ENCODE measurements around the gene SIN3A. TPM values are rescaled to one million over a fixed set of nuclear protein-coding genes. Genes with fewer than 3 reads are reported as not detected.
A peak's percentile ranks its signal among the peaks of the same experiment; 100 is the strongest.
"Not testable (repeated sequence)": the region's sequence is repeated elsewhere in the genome, so short reads cannot be mapped to it uniquely, and the experiment has no call there.

The SIN3A gene
- 100 to 1,000 TPM; 100 to 111 TPM for total RNA-seq

GRCh38 chr15:75451674-75452363 lies at the start of gene SIN3A:
TSS of gene SIN3A (minus strand) at chr15:75451690. CDS start at chr15:75430375, 21,315 bp downstream.
- DNase-seq (peak; percentile 100), ATAC-seq (peak; percentile 54)
- Mint-ChIP-seq H3K27me3 (no peaks in the 10 kb centered on the region), H3K4me3 (peak within 1 kb of the TSS; percentile 98), H3K27ac (peak within 1 kb of the TSS; percentile 98), H3K36me3 (peaks cover 7% of the 10 kb centered on the region), H3K4me1 (peaks cover 37% of the 10 kb centered on the region), H3K9me3 (ENCODE audit: low read depth) (no peaks in the 10 kb centered on the region)
- CTCF ChIA-PET = interaction anchor here (0.7 to 7.2 kb wide), 15 partner anchors 8 to 350 kb away, joined by 3 to 59 read pairs (median 4); partner anchors contain the start of genes IMP3, MAN2C1, PTPN9 and SNUPN

- Mint-ChIP-seq H3K4me1 (no peaks in the 10 kb centered on the region), H3K27ac (no peak overlapping the region), H3K4me3 (no peak overlapping the region), H3K9me3 (ENCODE audit: low read depth) (no peaks in the 10 kb centered on the region), H3K36me3 (peaks cover 19% of the 10 kb centered on the region), H3K27me3 (no peaks in the 10 kb centered on the region)
- CTCF ChIA-PET = no interaction called here
- DNase-seq (no peak), ATAC-seq (no peak)
Observed at GRCh38 chr15:75493732-75494131, 42.2 kb upstream of the SIN3A start.

GRCh38 chr15:75483961-75484360 lies 32.5 kb upstream of the SIN3A start:
- no peak for DNase-seq
- Mint-ChIP-seq H3K4me1 (peaks cover 21% of the 10 kb centered on the region), H3K27ac (peak overlapping the region; percentile 9), H3K4me3 (no peak overlapping the region), H3K9me3 (ENCODE audit: low read depth) (no peaks in the 10 kb centered on the region), H3K36me3 (peaks cover 36% of the 10 kb centered on the region), H3K27me3 (no peaks in the 10 kb centered on the region)
- CTCF ChIA-PET = no interaction called here
- no peak for ATAC-seq

GRCh38 chr15:75483556-75483955 lies 32.1 kb upstream of the SIN3A start:
- Mint-ChIP-seq H3K4me1 (peaks cover 21% of the 10 kb centered on the region), H3K36me3 (peaks cover 37% of the 10 kb centered on the region)
- ATAC-seq; H3K9me3 Mint-ChIP-seq (ENCODE audit: low read depth); H3K4me3 Mint-ChIP-seq; CTCF ChIA-PET; H3K27ac Mint-ChIP-seq; H3K27me3 Mint-ChIP-seq; DNase-seq: not testable (repeated sequence)

- no peak overlapping the region for H3K4me3 Mint-ChIP-seq
- DNase-seq = no peak
- CTCF ChIA-PET = no interaction called here
- ATAC-seq = no peak
- no peaks in the 10 kb centered on the region for H3K27me3 Mint-ChIP-seq
- H3K9me3 Mint-ChIP-seq (ENCODE audit: low read depth) = no peaks in the 10 kb centered on the region
- peaks cover 37% of the 10 kb centered on the region for H3K36me3 Mint-ChIP-seq
- peaks cover 21% of the 10 kb centered on the region for H3K4me1 Mint-ChIP-seq
- H3K27ac Mint-ChIP-seq = no peak overlapping the region
Observed at GRCh38 chr15:75483106-75483505, 31.6 kb upstream of the SIN3A start.

GRCh38 chr15:75480463-75480862 lies 29.0 kb upstream of the SIN3A start:
- DNase-seq; CTCF ChIA-PET; H3K9me3 Mint-ChIP-seq (ENCODE audit: low read depth); H3K27me3 Mint-ChIP-seq; H3K4me3 Mint-ChIP-seq; H3K27ac Mint-ChIP-seq; ATAC-seq: not testable (repeated sequence)
- H3K36me3 Mint-ChIP-seq = peaks cover 27% of the 10 kb centered on the region
- H3K4me1 Mint-ChIP-seq = peaks cover 21% of the 10 kb centered on the region

- Mint-ChIP-seq H3K27ac (no peak overlapping the region), H3K27me3 (no peaks in the 10 kb centered on the region), H3K4me1 (peaks cover 17% of the 10 kb centered on the region), H3K9me3 (ENCODE audit: low read depth) (no peaks in the 10 kb centered on the region), H3K36me3 (peaks cover 24% of the 10 kb centered on the region), H3K4me3 (no peak overlapping the region)
- DNase-seq (no peak), ATAC-seq (no peak)
- CTCF ChIA-PET = no interaction called here
Observed at GRCh38 chr15:75479670-75480069, 28.2 kb upstream of the SIN3A start.

- H3K27me3 Mint-ChIP-seq; ATAC-seq; H3K4me3 Mint-ChIP-seq; H3K27ac Mint-ChIP-seq; DNase-seq; H3K9me3 Mint-ChIP-seq (ENCODE audit: low read depth); CTCF ChIA-PET; H3K4me1 Mint-ChIP-seq: not testable (repeated sequence)
- H3K36me3 Mint-ChIP-seq = peaks cover 14% of the 10 kb centered on the region
Observed at GRCh38 chr15:75477094-75477493, 25.6 kb upstream of the SIN3A start.

GRCh38 chr15:75468913-75469598 lies 17.6 kb upstream of the SIN3A start:
- H3K36me3 Mint-ChIP-seq = peaks cover 38% of the 10 kb centered on the region
- H3K27ac Mint-ChIP-seq = peak overlapping the region; percentile 75
- H3K9me3 Mint-ChIP-seq (ENCODE audit: low read depth) = no peaks in the 10 kb centered on the region
- DNase-seq = no peak
- H3K4me3 Mint-ChIP-seq = no peak overlapping the region
- H3K4me1 Mint-ChIP-seq = peaks cover 14% of the 10 kb centered on the region
- CTCF ChIA-PET = no interaction called here
- H3K27me3 Mint-ChIP-seq = no peaks in the 10 kb centered on the region
- no peak for ATAC-seq

GRCh38 chr15:75460646-75461045 lies 9.2 kb upstream of the SIN3A start:
- no peak overlapping the region for H3K27ac Mint-ChIP-seq
- H3K9me3 Mint-ChIP-seq (ENCODE audit: low read depth) = no peaks in the 10 kb centered on the region
- DNase-seq (no peak), ATAC-seq (no peak)
- CTCF ChIA-PET = interaction anchor here (0.9 kb wide), 1 partner anchor 137 kb away, joined by 3 read pairs; no protein-coding TSS in a partner anchor
- H3K27me3 Mint-ChIP-seq = no peaks in the 10 kb centered on the region
- peaks cover 15% of the 10 kb centered on the region for H3K4me1 Mint-ChIP-seq
- peaks cover 7% of the 10 kb centered on the region for H3K36me3 Mint-ChIP-seq
- no peak overlapping the region for H3K4me3 Mint-ChIP-seq

- H3K36me3 Mint-ChIP-seq = peaks cover under 1% of the 10 kb centered on the region
- no peak overlapping the region for H3K4me3 Mint-ChIP-seq
- no peak for DNase-seq
- no peaks in the 10 kb centered on the region for H3K9me3 Mint-ChIP-seq (ENCODE audit: low read depth)
- H3K27ac Mint-ChIP-seq = no peak overlapping the region
- H3K4me1 Mint-ChIP-seq = peaks cover 9% of the 10 kb centered on the region
- H3K27me3 Mint-ChIP-seq = no peaks in the 10 kb centered on the region
- CTCF ChIA-PET = no interaction called here
- ATAC-seq = no peak
Observed at GRCh38 chr15:75459581-75459980, 8.1 kb upstream of the SIN3A start.

GRCh38 chr15:75456710-75457109 lies 5.2 kb upstream of the SIN3A start:
- no peak for ATAC-seq
- CTCF ChIA-PET = interaction anchor here (1.4 to 7.2 kb wide), 4 partner anchors 52 to 183 kb away, joined by 7 to 59 read pairs (median 34); partner anchors contain the start of genes IMP3 and MAN2C1

GRCh38 chr15:75455982-75456531 lies 4.6 kb upstream of the SIN3A start:
- Mint-ChIP-seq H3K27me3 (no peaks in the 10 kb centered on the region), H3K4me1 (peaks cover 13% of the 10 kb centered on the region), H3K27ac (peak overlapping the region; percentile 90), H3K36me3 (no peaks in the 10 kb centered on the region), H3K9me3 (ENCODE audit: low read depth) (no peaks in the 10 kb centered on the region), H3K4me3 (peak overlapping the region; percentile 98)
- CTCF ChIA-PET = interaction anchor here (0.7 to 7.2 kb wide), 9 partner anchors 10 to 228 kb away, joined by 3 to 59 read pairs (median 7); partner anchors contain the start of genes IMP3, MAN2C1, PTPN9 and SNUPN
- ATAC-seq (no peak), DNase-seq (peak; percentile 84)

More at GRCh38 chr15:75456710-75457109, 5.2 kb upstream of the SIN3A start:
- H3K4me1 Mint-ChIP-seq = peaks cover 13% of the 10 kb centered on the region
- no peaks in the 10 kb centered on the region for H3K36me3 Mint-ChIP-seq
- DNase-seq = no peak
- H3K27me3 Mint-ChIP-seq = no peaks in the 10 kb centered on the region
- H3K4me3 Mint-ChIP-seq = peak overlapping the region; percentile 98
- no peaks in the 10 kb centered on the region for H3K9me3 Mint-ChIP-seq (ENCODE audit: low read depth)
- H3K27ac Mint-ChIP-seq = peak overlapping the region; percentile 90
